A549 (cell line): ENCODE results near the gene HRH3. TPM values are rescaled to one million over a fixed set of nuclear protein-coding genes. Genes with fewer than 3 reads are reported as not detected.

Source experiments
- ATAC-seq, 2 experiments: fragments of 200-7000 bp in 1 of 2; fragments of >200 bp in 1 of 2; cut with Nextera tagmentation in 1 of 2; cut with Tn5 transposase in 1 of 2; 3 replicates each; pipeline versions ENCODE4 v1.8.0 to v1.9.1; 2018 to 2020; ENCODE audit warnings: mild to moderate bottlenecking in 1 of 2, moderate library complexity in 1 of 2
- CTCF ChIA-PET: fragments of 300-600 bp; sonication (Branson Sonifier 250); formaldehyde crosslinking; extraction: SDS; loops from one replicate; lab custom pipeline; 2021; ENCODE audit warnings: antibody characterized with exemption, inconsistent platforms; lab: Yijun Ruan, JAX
- POLR2A ChIA-PET: fragments of 350-600 bp; formaldehyde crosslinking; extraction: SDS; loops from one replicate; lab custom pipeline; 2021; ENCODE audit warnings: antibody characterized with exemption, inconsistent platforms; lab: Yijun Ruan, JAX
- DNase-seq, 2 experiments: peaks; one replicate each; pipeline versions ENCODE4 v3.0.0 to v3.0.0-alpha.2; 2011 to 2016; ENCODE audit warnings: low read depth in 1 of 2, low spot score in 1 of 2
- FAIRE-seq: peaks from 2 replicates; lab custom pipeline; 2011; peaks lifted over from hg19 to GRCh38; lab: Jason Lieb, UNC
- H3K27ac ChIP-seq, 2 experiments: fragments of >200 bp; sonication (Bioruptor Twin); formaldehyde crosslinking; 3 replicates each; pipeline ENCODE4 v1.5.1; 2016 to 2017
- H3K4me1 ChIP-seq: fragments of >200 bp; sonication (Bioruptor Twin); formaldehyde crosslinking; 3 replicates; pipeline ENCODE4 v1.6.1; 2016
- H3K4me2 ChIP-seq: fragments of >200 bp; sonication (Bioruptor Twin); formaldehyde crosslinking; 3 replicates; pipeline ENCODE4 v1.6.1; 2016
- H3K4me3 ChIP-seq: fragments of >200 bp; sonication (Bioruptor Twin); formaldehyde crosslinking; 3 replicates; pipeline ENCODE4 v1.5.1; 2016
- H3K9me3 ChIP-seq: fragments of >200 bp; sonication (Bioruptor Twin); formaldehyde crosslinking; 3 replicates; pipeline ENCODE4 v1.6.1; 2016
- CBX2 ChIP-seq: fragments of 200-600 bp; sonication (generic); IDR thresholded peaks from 2 replicates; pipeline ENCODE4 v1.6.1; 2016; ENCODE audit warnings: low read depth, mild to moderate bottlenecking, borderline replicate concordance
- CEBPB ChIP-seq, 2 experiments: fragments of >200 bp in 1 of 2; sonication (Bioruptor Twin) in 1 of 2; formaldehyde crosslinking in 1 of 2; IDR thresholded peaks; 2 replicates each; pipeline ENCODE4 v1.6.1; 2012 to 2016
- CHD2 ChIP-seq: fragments of 150-350 bp; IDR thresholded peaks from 2 replicates; pipeline ENCODE4 v1.6.1; 2014; ENCODE audit warnings: low read length; ENCODE audit not compliant: partially characterized antibody
- CHD4 ChIP-seq: fragments of 200-600 bp; sonication (generic); IDR thresholded peaks from 2 replicates; pipeline ENCODE4 v1.6.1; 2016; ENCODE audit warnings: antibody characterized with exemption, mild to moderate bottlenecking, borderline replicate concordance
- ELK1 ChIP-seq: fragments of 150-350 bp; IDR thresholded peaks from 2 replicates; pipeline ENCODE4 v1.6.1; 2014; ENCODE audit warnings: low read depth, mild to moderate bottlenecking, low read length
- FOSL2 ChIP-seq, 2 experiments: fragments of 450-650 bp in 1 of 2; fragments of >200 bp in 1 of 2; sonication (Bioruptor Twin) in 1 of 2; formaldehyde crosslinking; IDR thresholded peaks; 2 replicates each; pipeline versions ENCODE4 v1.5.0 to v1.6.1; 2016 to 2020; ENCODE audit warnings: mild to moderate bottlenecking in 1 of 2, moderate library complexity in 1 of 2
- MAFK ChIP-seq: fragments of 450-650 bp; IDR thresholded peaks from 2 replicates; pipeline ENCODE4 v1.6.1; 2014; ENCODE audit not compliant: partially characterized antibody
- MAX ChIP-seq: IDR thresholded peaks from 2 replicates; pipeline ENCODE4 v1.6.1; 2012
- MYC ChIP-seq: IDR thresholded peaks from 2 replicates; pipeline ENCODE4 v1.6.1; 2012; ENCODE audit warnings: mild to moderate bottlenecking, inconsistent platforms, low read length, improper control_type of control experiment, borderline replicate concordance
- NFE2L2 ChIP-seq: fragments of 150-350 bp; conservative IDR thresholded peaks from 2 replicates; pipeline ENCODE4 v1.6.1; 2014; ENCODE audit warnings: low read length
- NPAS2 ChIP-seq: fragments of 250-450 bp; sonication (Bioruptor Pico); IDR thresholded peaks from 2 replicates; pipeline ENCODE4 v1.8.0; 2022; ENCODE audit warnings: mild to moderate bottlenecking, moderate library complexity, borderline replicate concordance
- PHF8 ChIP-seq: fragments of 200-600 bp; sonication (generic); IDR thresholded peaks from 2 replicates; pipeline ENCODE4 v1.6.1; 2016; ENCODE audit warnings: low read depth, mild to moderate bottlenecking, antibody characterized with exemption, moderate library complexity, borderline replicate concordance
- POLR2A ChIP-seq: IDR thresholded peaks from 2 replicates; pipeline ENCODE4 v1.6.1; 2012; ENCODE audit warnings: mild to moderate bottlenecking, low read length
- REST ChIP-seq: fragments of 200-600 bp; sonication (generic); IDR thresholded peaks from 2 replicates; pipeline ENCODE4 v1.6.1; 2016; ENCODE audit warnings: antibody characterized with exemption, mild to moderate bottlenecking, moderate library complexity
- RNF2 ChIP-seq: fragments of 200-600 bp; sonication (generic); IDR thresholded peaks from 2 replicates; pipeline ENCODE4 v1.6.1; 2016; ENCODE audit warnings: low read depth, mild to moderate bottlenecking, antibody characterized with exemption, moderate library complexity, borderline replicate concordance
- SMC3 ChIP-seq: fragments of >200 bp; sonication (Bioruptor Twin); formaldehyde crosslinking; IDR thresholded peaks from 3 replicates; pipeline ENCODE4 v1.6.1; 2018; ENCODE audit warnings: inconsistent platforms
- TP53 ChIP-seq: fragments of 250-450 bp; sonication (Bioruptor Pico); IDR thresholded peaks from 2 replicates; pipeline ENCODE4 v1.5.0; 2021; ENCODE audit warnings: mild to moderate bottlenecking, moderate library complexity
- WGBS: methylation state at CpG from one replicate; pipeline ENCODE4 v1.1.6; 2017; ENCODE audit errors: missing lambda C conversion rate; 5-methylcytosine and 5-hydroxymethylcytosine counted together
- polyA plus RNA-seq, 4 experiments: library from polyadenylated mRNA; depleted of rRNA in 3 of 4; stranded (reverse); fragments of >200 nt; fragmentation: RNase III in 1 of 4; extraction: RNeasy Plus Mini Kit Qiagen cat#74134 plus additional on column Dnase treatment in 1 of 4; gene quantifications; 2 replicates in 3 of 4; 3 replicates in 1 of 4; pipeline ENCODE4 v1.2.3, GENCODE V29; 2011 to 2017
- TF ChIP-seq, protein P1 (sequence below): fragments of >200 bp; sonication (Bioruptor Twin); formaldehyde crosslinking; IDR thresholded peaks from 3 replicates; pipeline ENCODE4 v1.5.1; 2016
- TF ChIP-seq, protein P2 (sequence below): IDR thresholded peaks from 2 replicates; pipeline ENCODE4 v1.6.1; 2012

The HRH3 gene
- polyA plus RNA-seq, 2 of the 4 experiments (the other 2 are of a cell fraction) = not detected

GRCh38 chr20:62197311-62197710, 22.8 kb downstream of the HRH3 start:
- FAIRE-seq (no peak), ATAC-seq (no peak), DNase-seq (no peak)
- no peaks in the 10 kb centered on the region for H3K9me3 ChIP-seq
- no peak overlapping the region for H3K4me2 ChIP-seq
- TF ChIP-seq NPAS2 (CRISPR knock-in tag) = no peak
- no peak for TF ChIP-seq TP53 (CRISPR knock-in tag)
- no peak for TF ChIP-seq FOSL2 (IDR thresholded peaks at IDR 0.05)
- TF ChIP-seq FOSL2 (CRISPR knock-in tag; IDR thresholded peaks at IDR 0.05) = no peak
- TF ChIP-seq CBX2 = no peak
- no peak for TF ChIP-seq ELK1
- TF ChIP-seq MYC = no peak
- POLR2A ChIA-PET = no interaction called here
- H3K27ac ChIP-seq = no peak overlapping the region
- no peaks in the 10 kb centered on the region for H3K4me1 ChIP-seq
- CTCF ChIA-PET = interaction anchor here (0.6 to 2.1 kb wide), 3 partner anchors 12 to 388 kb away, joined by 3 to 6 read pairs (median 4); no protein-coding TSS in a partner anchor
- 98% methylated on average over 9 of the region's 9 CpGs for WGBS
- H3K4me3 ChIP-seq = no peak overlapping the region

GRCh38 chr20:62196286-62196685, 23.8 kb downstream of the HRH3 start:
- no peak overlapping the region for H3K4me3 ChIP-seq
- ATAC-seq (no peak), FAIRE-seq (no peak), DNase-seq (no peak)
- ChIA-PET CTCF (interaction anchor here (0.9 to 1.2 kb wide), 2 partner anchors 13 to 29 kb away, joined by 3 to 4 read pairs; no protein-coding TSS in a partner anchor), POLR2A (no interaction called here)
- H3K27ac ChIP-seq = no peak overlapping the region
- WGBS = 96% methylated on average over 10 of the region's 10 CpGs
- TF ChIP-seq MAX (no peak), REST (no peak), NFE2L2 (no peak), MAFK (no peak), PHF8 (no peak), POLR2A (no peak), SMC3 (no peak), CHD4 (no peak), CEBPB (IDR thresholded peaks at IDR 0.05) (no peak), RNF2 (no peak), FOSL2 (IDR thresholded peaks at IDR 0.05) (no peak), FOSL2 (CRISPR knock-in tag; IDR thresholded peaks at IDR 0.05) (no peak), CBX2 (no peak), CHD2 (no peak)
- TF ChIP-seq, protein P1, sequence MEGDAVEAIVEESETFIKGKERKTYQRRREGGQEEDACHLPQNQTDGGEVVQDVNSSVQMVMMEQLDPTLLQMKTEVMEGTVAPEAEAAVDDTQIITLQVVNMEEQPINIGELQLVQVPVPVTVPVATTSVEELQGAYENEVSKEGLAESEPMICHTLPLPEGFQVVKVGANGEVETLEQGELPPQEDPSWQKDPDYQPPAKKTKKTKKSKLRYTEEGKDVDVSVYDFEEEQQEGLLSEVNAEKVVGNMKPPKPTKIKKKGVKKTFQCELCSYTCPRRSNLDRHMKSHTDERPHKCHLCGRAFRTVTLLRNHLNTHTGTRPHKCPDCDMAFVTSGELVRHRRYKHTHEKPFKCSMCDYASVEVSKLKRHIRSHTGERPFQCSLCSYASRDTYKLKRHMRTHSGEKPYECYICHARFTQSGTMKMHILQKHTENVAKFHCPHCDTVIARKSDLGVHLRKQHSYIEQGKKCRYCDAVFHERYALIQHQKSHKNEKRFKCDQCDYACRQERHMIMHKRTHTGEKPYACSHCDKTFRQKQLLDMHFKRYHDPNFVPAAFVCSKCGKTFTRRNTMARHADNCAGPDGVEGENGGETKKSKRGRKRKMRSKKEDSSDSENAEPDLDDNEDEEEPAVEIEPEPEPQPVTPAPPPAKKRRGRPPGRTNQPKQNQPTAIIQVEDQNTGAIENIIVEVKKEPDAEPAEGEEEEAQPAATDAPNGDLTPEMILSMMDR = no peak
- TF ChIP-seq, protein P2, sequence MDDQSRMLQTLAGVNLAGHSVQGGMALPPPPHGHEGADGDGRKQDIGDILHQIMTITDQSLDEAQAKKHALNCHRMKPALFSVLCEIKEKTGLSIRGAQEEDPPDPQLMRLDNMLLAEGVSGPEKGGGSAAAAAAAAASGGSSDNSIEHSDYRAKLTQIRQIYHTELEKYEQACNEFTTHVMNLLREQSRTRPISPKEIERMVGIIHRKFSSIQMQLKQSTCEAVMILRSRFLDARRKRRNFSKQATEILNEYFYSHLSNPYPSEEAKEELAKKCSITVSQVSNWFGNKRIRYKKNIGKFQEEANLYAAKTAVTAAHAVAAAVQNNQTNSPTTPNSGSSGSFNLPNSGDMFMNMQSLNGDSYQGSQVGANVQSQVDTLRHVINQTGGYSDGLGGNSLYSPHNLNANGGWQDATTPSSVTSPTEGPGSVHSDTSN = no peak
- no peaks in the 10 kb centered on the region for H3K9me3 ChIP-seq
- no peaks in the 10 kb centered on the region for H3K4me1 ChIP-seq
- no peak overlapping the region for H3K4me2 ChIP-seq
